HG02884 (cell line): Measurements from ENCODE around the gene NOL12.
"Not testable (repeated sequence)": the region's sequence is repeated elsewhere in the genome, so short reads cannot be mapped to it uniquely, and the experiment has no call there.

Experiments used
- ATAC-seq: cut with Tn5 transposase; IDR thresholded peaks from one replicate; pipeline ENCODE4 v1.9.1; 2021; ENCODE audit warnings: mild to moderate bottlenecking, moderate library complexity; ENCODE audit not compliant: unreplicated experiment

The NOL12 gene

DNA sequence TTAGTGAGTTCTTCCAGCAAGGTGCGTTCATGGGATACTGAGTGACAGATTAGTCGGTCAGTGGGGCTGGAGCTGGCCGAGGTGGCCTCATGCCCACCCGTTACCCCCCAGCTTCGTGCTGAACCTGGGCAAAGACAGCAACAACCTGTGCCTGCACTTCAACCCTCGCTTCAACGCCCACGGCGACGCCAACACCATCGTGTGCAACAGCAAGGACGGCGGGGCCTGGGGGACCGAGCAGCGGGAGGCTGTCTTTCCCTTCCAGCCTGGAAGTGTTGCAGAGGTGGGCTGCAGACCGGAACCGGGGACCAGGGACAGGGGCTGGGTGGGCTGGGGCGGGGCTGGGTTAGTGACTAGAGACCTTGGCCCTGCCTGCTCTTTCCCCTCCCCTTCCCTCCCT is 7.8 kb upstream of the NOL12 start:
- no peak for ATAC-seq

DNA sequence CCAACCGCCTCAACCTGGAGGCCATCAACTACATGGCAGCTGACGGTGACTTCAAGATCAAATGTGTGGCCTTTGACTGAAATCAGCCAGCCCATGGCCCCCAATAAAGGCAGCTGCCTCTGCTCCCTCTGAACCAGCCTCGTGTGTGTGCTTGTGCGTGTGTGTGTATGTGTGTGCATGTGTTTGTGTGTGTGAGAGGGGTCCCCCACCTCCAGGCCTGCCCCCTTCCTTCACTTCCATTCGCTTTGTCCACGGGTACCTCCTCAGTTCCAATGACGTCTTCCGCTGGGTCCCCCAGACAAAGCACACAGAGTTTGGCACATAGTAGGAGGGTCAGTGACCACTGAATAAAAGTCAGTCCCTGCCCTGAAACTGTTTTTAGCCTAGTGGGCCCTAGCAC is 6.5 kb upstream of the NOL12 start:
- no peak for ATAC-seq

DNA sequence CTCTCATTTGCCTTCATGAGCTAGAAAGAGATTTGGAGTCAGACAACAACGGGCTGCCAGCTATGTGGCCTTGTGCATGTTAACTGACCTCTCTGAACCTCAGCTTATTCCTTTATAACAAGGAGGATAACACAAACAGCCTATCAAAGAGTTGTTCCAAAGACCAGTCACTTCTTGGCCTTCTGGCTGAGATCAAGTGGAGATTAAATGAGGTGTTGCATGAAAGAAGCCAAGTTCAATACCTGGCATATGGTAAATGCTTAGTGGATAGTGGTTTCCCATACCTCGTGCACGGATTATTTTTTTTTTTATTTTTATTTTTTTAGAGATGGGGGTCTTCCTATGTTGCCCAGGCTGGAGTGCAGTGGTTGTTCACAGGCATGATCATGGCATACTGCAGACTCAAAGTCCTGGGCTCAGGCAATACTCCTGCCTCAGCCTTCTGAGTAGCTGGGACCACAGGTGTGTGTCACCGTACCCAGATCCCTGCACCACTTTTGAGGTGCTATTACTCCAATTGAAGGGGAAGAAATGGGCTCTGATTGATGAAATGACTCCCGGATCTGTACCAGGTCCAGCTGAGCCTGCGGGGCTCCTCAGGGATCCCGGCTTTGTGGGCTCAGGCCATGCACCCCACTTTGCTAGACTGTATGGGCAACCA is 5.8 kb upstream of the NOL12 start:
- no peak for ATAC-seq

DNA sequence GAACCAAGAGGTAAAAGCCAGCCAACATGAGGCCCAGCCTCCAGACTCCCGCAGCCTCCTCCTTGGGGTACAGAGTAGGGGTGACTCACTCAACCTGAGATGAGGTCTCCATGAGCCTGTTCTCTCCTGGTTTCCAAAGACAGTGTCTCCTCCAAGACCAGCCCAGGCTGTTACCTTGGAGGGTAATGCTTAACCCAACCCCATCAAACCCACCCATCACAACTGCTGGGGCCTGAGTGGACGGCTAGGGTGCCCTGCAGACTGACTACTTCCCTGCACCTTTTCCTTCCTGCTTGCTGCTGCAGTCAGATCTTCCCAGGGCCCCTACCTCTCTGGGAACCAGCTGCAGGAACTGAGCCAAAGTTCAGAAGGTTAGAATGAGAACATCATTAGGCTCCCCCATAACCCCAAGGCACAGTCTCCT is 5.1 kb upstream of the NOL12 start:
- ATAC-seq: no peak

DNA sequence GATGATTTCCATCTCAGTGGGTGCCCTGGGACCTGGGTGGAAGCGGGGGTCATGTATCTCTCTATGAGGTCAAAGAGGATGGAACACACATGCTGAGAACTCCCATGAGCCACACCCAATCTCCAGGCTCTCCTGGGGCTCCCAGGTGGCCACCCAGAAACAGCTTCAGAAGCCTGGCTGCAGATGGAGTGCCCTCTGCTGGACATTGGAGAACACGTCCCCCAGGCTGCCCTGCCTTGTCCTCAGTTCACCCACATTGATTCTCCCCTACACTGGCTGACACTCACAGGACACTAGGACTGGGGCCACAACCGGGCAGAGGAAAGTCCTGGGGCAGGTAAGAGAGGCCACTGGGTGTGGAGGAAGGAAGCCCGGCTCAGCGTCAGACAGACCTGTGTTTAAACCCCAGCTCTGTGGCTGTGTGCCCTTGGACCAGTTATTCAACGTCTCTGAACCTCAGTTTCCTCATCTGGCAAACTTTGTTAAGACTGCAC is 4.5 kb upstream of the NOL12 start:
- ATAC-seq: no peak

DNA sequence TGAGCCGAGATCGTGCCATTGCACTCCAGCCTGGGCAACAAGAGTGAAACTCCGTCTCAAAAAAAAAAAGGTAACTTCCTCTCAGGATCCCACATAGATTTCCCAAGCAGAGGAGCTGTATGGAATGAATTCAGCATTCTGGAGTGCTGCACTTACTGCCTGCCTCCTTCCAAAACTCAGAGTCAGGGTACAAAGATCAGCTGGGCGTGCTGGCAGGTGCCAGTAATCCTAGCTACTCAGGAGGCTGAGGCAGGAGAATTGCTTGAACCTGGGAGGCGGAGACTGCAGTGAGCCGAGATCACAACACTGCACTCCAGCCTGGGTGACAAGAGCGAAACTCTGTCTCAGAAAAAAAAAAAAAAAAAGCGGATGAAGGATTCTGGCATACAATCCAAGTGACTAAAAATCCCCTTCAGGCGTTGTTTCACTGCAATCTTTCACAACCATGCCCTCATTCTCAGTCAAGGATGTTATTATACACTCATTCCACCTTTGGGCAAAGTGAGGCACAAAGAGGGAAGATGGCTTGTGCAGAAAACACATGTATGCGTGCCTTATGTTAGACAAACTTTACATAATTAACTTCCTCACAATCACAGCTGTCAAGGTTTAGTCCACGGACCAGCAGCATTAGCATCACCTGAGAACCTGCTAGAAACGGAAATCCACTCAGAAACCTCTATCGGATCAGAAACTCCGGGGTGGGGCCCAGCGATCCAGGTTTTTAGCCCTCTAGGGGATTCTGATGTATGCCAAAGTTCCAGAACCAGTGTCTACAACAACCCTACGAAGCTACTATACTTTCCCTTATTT is 1.1 kb upstream of the NOL12 start:
- no peak for ATAC-seq

DNA sequence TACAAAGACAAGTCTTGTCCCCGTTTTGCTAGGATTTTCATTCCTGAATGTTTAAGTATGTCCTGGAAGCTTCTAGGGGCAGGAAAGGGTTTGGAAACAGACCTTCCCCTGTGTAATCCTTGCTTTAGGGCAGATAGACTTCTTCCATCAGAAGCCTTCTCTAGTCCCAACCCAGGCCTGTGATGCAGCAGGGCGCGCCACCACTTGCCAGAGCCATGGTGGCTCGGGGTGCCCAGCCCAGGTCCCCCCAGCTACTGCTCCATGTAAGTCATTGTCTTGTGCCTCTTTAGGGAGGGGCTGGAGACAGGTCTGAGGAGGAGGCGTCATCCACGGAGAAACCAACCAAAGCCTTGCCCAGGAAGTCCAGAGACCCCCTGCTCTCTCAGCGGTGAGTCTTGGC is 4.3 kb downstream of the NOL12 start:
- no peak for ATAC-seq

DNA sequence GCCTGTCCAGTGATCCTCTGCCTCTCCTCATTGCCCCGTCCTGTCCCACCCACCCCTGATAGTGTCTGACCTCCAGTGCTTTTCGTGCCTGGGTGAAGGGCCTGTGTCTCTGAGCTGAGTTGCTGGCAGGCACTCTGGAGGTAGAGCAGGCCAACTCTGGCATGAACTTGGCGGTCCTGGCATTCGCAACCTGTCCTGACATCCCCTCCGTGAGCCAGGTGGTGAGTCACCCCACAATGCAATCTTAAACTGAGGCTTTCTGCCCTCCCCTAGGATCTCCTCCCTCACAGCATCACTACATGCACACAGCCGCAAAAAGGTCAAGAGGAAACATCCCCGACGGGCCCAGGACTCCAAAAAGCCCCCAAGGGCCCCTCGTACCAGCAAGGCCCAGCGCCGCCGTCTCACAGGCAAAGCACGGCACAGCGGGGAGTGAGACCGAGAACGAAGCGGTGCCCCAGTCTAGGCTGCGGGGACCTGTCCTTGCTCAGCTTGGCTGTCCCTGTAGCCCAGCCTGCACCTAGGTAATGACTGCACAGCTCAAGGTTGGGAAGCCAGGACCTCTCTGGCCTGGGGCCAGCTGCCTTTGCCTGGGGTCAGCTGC is 4.9 kb downstream of the NOL12 start:
- no peak for ATAC-seq

DNA sequence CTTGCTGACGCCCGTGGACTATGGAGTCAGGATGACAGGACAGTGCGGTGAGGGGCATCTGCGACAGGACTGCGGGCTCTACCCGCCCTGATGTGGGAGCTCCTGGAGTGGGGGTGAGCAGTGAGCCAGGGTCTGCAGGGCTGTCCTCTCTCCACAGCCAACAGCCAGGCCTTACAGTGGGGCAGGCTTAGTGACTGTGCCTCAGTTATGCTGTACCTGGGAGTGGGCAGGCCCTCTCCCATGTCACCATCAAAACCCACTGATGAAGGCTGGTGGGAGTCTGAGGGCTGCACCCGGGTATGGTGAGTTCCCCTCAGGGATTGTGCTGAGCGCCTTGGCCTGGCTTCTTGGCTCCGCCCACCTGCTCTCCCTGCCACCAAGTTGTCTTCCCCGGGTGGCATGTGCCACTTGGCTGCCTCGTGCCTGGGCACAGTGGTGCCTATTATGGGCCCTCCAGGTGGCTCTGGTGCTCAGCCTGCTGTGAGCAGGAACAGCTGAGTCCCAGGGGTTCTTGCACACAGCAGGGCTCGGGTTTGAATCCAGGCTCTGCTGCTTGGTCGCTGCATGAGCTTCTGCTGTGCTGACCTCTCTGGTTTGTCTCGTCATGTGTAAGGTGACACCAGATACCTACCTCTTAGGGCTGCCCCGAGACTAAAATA is 6.6 kb downstream of the NOL12 start:
- no peak for ATAC-seq

DNA sequence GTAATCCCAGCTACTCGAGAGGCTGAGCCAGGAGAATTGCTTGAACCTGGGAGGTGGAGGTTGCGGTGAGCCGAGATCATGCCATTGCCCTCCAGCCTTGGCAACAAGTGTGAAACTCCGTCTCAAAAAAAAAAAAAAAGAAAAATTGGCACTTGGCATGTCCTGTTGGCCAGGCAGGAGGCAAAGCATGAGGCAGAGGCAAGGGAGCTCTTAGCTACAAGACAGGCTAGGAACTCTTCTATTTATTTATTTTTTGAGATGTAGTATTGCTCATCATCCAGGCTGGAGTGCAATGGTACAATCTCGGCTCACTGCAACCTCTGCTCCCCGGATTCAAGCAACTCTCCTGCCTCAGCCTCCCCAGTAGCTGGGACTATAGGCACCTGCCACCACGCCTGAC is 8.0 kb downstream of the NOL12 start:
- not testable (repeated sequence) for ATAC-seq

DNA sequence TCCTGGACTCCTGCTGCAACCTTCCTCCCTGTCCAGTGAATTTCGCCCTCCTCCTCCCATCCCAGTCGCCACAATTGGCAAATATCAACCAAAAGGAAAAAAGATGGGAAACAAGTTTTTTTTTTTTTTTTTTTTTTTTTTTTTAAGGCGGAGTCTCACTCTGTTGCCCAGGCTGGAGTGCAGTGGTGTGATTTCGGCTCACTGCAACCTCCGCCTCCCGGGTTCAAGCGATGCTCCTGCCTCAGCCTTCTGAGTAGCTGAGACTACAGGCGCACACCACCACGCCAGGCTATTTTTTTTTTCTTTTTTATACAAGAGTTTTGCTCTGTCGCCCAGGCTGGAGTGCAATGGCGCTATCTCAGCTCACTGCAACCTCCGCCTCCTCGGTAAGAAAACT is 10.1 kb downstream of the NOL12 start:
- not testable (repeated sequence) for ATAC-seq

DNA sequence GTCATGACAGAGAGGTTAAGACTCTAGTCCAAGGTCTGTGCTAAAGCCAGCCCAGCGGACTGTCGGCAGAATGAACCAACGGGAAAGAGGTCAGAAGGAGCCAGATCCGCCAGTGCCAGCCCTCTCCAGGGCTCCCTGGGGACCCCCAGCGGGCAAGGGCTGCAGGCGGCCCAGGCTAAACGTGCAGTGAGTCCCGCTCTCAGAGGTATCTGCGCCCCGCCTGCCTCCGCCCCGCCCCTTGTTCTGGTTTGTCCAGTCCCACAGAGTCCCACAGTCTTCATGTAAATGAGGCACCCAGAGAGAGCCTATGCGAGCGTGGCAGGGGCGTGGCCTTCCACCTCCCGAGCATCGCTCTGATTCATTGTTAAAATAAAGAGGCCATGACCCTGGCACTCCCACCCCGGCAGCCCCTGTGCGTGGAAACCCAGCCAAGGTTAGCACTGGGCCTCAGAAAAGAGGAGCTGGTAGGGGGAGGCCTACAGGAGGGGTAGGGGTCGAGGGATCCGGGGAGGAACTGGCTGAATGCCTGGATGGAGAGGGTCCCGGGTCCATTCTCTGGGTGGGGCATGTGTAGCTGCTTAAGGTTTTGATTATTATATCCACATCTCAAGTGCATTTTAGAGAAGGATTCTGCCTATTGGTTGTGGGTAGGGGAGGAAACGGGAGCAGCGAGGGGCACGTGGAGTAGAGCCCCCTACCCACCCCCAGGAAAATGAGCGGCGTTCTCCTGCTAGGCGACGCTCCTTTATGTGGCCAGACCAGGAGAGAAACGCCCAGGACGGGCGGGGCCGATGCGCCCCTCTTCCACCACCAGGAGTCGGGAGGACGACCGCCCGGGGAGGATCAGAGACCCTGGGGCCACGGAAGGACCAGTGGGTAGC is 10.8 kb downstream of the NOL12 start, which contains the start of gene TRIOBP:
Gene TRIOBP (plus strand): TSS at position 392 of the 881 bp plus-strand sequence. CDS start 4,318 bp downstream, outside the sequence.
- ATAC-seq: peak; percentile 84

DNA sequence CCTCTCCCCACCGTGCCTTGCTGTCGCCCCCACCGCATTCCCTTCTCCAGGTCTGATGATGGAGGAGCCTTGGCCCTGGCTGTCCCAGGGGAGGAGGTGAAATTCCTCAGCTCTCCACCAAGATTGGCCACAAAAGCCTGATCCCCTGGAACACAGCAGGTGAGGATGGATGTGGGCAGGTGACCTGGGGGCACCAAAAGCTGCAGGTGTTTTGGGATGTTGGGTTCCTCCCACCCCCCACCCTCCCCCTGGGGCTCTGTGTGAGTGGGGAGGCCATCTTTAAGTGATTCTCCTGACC is 11.3 kb downstream of the NOL12 start:
- ATAC-seq: no peak

DNA sequence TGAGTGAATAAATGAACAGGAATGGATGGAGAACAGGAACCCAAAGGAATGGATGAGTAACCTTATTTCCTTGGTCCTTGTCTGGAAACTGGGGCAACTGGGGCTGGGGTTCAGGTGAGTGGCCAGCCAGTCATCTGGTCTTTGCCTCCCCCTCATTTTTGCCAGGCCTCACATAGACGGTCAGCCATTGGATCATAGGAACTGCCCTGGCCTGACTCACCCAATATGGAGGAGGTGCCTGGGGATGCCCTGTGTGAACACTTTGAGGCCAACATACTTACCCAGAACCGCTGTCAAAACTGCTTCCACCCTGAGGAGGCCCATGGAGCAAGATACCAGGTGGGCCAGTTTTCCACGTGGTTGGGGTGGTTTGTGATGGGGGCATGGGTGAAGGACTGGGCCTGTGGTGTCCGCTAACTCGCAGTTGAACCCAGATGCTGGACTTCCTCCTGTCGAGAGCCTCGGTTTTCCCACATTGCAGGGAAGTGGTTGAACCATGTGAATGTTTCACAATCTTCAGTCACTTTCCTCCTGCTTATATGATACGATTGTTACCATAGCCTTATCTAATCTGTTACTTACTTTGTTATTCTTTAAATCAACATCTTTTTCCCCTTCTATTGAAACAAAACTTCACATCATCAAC is 15.1 kb downstream of the NOL12 start:
- no peak for ATAC-seq

DNA sequence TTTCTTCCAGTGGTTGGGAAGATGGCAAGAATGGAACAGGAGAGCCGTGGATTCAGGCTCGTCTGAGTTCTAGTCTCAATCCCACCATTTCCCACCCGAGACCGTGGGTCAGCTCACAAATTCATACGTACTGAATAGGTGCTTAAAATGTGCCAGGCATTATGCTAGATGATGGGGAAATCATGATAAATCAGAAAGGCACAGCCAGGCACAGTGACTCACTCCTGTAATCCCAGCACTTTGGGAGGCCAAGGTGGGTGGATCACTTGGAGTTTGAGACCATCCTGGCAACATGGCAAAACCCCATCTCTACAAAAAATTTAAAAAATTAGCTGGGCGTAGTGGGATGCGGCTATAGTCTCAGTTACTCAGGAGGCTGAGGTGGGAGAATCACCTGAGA is 17.8 kb downstream of the NOL12 start:
- ATAC-seq: no peak

DNA sequence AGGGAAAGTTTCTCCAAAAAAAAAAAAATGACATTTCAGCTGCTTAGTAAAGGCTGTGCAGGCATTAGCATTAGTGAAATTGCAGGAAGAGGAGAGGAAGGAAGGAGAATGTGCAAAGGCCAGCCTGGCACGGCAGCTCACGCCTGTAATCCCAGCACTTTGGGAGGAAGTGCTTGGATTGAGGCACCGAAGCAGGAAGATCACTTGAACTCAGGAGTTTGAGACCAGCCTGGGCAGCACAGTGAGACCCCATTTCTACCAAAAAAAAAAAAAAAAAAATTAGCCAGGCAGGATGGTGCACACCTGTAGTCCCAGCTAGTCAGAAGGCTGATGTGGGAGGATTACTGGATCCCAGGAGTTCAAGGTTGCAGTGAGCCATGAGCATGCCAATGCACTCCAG is 18.5 kb downstream of the NOL12 start:
- ATAC-seq: no peak

DNA sequence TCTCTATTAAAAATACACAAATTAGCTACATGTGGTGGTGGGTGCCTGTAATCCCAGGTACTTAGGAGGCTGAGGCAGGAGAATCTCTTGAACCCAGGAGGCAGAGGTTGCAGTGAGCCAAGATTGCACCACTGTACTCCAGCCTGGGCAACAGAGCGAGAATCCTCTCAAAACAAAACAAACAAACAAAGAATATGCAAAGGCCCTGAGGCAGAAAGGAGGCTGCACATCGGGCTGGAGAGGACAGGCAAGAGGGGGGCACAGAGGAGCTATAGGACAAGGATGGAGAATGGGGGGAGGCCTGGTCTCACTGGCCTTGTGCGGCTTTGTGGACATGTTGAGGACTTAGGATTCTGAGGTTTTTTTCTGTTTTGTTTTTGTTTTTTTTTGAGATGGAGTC is 19.1 kb downstream of the NOL12 start:
- no peak for ATAC-seq

DNA sequence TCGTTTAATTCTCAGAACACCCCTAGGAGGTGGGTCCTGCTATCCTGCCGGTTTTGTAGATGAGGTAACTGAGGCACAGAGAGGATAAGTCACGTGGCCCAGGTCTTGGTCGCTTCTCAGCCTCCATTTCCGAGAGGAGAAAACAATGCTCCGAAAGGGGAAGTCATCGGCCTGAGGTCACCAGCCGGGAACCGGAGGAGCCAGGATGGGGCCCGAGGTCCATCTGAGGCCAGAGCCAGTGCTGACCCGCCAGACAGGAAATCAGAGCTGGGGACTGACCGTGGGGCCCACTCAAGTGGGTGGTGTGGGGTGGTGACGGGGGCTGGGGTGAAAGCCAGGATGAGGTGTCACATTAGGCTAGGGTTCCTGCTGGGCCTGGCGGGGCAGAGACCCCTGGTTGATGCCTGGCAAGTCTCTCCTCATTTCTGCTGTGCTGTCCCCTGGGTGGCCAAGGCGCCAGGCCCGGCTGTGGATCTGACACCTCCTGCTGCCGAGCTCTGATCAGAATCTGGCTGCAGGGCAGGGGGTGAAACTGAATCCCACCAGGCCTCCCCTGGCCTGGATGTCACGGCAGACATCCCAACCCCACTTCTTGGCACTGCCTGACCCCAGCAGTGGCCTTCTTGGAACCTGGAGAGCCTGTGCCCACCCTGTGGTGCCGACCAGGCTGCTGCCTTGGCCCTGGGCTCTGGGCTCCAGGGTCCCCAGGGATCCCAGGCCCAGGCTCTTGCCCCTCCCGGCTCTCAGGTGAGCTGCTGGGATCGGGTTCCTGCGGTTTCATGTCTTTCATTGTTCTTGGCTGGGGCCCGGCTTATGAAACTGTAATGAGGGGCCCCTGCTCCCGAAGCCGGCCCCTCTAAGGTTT is 22.7 kb downstream of the NOL12 start:
- ATAC-seq: no peak

DNA sequence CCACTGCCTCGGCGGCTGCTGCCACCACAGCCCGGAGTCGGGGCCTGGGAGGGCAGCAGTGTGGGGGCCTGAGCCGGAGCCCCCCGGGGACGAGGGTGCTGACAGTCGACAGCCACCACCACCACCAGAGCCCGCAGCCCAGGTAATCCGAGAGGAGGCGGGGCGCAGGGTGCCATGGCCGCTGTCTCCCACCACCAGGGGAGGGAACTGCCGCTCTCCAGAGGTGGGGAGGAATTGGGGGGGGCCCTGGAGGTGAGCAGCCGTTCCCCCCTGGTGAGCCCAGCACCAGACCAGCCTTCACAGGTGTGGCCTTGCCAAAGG is 23.3 kb downstream of the NOL12 start:
- no peak for ATAC-seq
